HG03103 (cell line): ENCODE data around the gene RAB11FIP4.

ENCODE experiments used
- ATAC-seq: cut with Tn5 transposase; IDR thresholded peaks from one replicate; pipeline ENCODE4 v1.9.1; 2021; ENCODE audit warnings: low read depth; ENCODE audit not compliant: unreplicated experiment

The RAB11FIP4 gene

DNA sequence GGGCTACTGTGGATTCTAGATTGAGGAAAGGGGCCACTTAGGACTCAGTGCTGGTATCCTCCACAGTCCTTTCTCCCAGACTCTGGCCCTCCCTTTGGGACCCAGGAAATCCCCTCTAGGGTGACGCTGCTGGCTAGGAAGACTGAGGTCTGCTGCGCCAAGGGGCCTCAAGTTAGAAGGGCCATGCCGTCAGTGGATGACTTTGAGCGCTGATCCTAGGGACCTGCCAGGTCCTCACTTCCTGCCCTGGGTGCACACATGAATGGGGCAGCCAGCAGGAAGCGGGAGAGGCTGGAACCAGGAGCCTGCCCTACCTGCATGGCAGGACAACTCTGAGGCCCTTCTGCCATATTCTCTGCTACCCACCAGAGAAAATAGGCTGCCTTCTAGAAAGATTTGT is 145.0 kb downstream of the RAB11FIP4 start:
- no peak for ATAC-seq

DNA sequence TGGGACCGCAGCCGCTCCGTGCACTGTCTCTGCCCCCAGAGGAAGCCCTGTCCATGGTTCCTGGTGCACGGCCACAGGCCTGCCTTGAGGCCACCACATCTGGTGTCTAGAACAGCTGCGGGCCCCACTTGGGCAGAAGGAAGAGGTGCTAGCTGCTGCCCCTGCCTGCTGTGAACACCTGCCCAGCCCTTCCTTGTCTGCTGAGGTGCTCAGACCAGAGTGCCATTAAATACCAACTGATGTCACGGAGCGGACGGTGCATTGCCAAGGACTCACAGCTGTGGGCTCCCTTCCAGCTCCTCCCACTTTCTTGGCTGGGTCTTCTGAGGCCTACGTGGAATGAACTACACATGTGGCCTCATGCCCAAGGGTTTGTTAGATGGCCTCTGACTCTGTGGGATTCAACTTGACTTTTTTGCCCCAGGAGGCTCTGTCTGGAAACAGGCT is 146.1 kb downstream of the RAB11FIP4 start:
- no peak for ATAC-seq

DNA sequence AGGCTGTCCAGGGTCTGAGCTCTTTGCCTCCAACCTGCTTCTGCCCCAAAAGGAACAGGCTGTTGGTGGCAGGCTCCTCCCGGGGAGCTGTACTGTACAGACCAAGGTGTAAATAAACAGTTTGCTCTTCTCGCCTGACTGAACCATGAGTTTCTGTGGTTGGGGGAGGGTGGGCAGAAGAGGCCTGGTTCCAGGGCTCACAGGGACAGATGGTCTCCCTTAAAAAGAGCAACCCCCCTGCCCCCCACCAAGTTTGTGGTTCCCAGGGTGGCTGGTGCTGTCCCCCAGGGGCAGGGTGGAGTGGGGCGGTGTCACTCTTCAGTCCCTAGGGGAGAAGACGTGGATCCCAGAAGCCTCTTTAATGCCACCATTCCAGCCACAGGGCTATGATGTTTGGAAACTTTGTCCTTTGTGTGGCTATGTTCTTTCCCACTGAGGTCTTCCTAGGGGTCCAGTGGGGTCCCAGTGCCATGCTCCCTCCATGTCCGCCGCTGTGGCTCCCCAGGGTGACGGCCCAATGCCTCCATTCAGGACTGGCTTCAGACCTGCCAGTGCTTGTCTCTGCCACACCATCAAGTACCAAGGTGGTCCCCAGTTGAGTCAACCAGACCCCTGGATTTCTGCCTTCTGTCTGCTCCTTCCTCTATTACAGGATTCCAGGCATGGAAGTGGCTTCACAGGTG is 146.7 kb downstream of the RAB11FIP4 start:
- no peak for ATAC-seq

DNA sequence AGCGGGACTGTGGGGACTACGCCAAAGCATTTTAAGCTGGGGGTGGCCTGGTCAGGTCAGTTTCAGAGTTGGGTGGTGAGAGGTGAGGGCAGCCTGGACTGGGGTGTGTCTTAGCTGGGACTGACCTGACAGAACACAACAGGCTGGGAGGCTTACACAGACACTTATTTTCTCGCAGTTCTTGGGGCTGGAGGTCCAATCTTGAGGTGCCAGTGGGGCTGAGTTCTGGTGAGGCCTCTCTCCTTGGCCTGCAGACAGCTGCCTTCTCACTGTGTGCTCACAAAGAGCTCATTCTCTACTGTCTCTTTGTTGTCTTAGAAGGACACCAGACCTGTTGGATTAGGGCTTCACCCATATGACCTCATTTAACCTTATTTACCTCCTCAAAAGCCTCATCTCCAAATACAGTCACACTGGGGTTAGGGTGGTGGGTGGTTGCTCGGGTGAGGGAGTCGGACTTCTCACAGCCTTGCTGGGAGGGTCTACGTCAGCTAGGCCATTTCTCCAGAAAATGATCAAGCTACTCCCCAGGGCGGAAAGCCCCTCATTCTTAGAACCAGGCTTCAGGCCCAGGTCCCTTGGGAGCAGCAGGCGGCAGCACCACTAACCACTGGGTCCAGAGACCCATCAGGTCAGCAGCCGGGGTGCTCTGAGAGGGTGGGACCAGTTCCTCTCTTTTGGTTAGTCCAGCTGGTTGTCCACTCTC is 149.3 kb downstream of the RAB11FIP4 start:
- ATAC-seq, result no peak

- ATAC-seq, result no peak
These were observed 150.1 kb downstream of the RAB11FIP4 start for GRCh38 chr17:31541559-31541958.

DNA sequence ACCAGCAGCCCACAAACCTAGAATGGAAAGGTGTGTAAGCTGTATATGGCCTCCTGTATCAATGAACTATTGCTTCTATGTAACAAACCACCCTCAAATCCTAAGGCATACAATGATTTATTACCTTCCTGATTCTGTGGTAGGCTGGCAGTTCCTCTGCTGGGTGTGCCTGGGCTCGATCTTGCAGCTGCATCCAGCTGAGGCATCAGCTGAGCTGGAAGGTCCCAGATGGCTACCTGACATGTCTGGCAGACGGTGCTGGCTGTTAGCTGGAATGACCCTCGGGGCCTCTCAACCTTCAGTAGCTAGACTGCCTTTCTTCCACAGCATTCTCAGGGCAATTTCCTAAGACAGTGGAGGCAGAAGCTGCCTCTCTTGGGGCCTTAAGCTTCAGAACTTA is 152.7 kb downstream of the RAB11FIP4 start:
- ATAC-seq, result no peak

- no peak for ATAC-seq
These were observed 155.2 kb downstream of the RAB11FIP4 start for GRCh38 chr17:31546650-31547049.

DNA sequence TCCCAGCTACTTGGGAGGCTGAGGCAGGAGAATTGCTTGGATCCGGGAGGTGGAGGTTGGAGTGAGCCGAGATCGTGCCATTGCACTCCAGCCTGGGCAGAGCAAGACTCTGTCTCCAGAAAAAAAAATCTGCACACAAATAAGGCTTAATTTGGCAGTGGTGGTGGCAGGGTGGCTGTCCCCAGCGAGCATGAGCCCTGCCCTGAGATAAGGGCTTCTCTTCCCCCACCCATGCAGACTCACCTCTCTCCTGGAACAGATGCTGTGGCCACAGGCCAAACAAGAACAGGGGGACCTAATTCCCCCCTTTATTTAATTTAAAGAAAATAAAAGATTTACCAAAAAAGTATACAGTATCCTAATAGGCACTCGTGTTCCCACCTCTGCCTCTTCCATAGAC is 157.2 kb downstream of the RAB11FIP4 start:
- no peak for ATAC-seq

GRCh38 chr17:31549121-31549524 is 157.6 kb downstream of the RAB11FIP4 start:
- ATAC-seq, result no peak

DNA sequence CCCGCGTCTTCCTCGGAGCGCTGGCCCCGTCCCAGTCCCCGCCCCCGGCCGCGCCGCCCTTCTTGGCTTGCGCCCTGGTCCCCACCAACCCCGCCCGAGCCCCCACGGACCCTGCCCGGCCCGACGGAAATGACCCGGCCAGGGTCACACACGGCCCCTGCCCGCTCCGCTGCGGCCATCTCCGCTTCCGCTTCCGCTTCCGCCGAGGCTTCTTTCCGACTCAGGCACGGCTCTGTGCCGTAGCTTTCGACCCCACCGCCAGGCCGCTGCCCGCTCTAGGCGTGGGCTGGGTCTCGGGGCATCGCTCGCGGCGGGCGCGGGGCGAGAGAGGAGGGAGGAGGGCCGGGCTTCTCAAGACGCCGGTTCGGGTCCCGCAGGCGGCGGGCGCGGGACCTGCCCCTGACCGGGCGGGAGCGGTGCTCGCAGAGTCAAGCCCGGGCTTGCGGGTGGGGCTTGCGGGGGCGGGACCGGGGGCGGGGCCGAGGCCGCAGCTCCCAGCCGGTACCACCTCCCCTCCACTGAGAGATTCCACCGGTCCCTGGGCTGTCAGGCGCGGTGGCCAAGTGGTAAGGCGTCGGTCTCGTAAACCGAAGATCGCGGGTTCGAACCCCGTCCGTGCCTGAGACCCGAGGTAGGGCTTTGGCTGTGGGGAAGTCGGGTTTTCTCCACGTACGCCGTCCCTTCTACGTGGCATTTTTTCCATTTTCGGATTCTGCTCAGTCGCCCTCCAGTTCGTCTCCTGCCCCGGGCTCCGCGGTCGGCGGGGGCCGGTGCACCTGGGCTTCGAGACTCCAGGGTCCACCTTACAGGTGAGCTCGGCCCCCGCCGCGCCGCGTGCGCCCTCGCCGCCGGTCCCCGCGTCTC is 158.3 kb downstream of the RAB11FIP4 start:
- ATAC-seq, result peak; percentile 69

GRCh38 chr17:31550389-31551056 is 159.0 kb downstream of the RAB11FIP4 start:
- peak; percentile 13 for ATAC-seq

GRCh38 chr17:31552568-31552967 is 161.1 kb downstream of the RAB11FIP4 start:
- no peak for ATAC-seq

DNA sequence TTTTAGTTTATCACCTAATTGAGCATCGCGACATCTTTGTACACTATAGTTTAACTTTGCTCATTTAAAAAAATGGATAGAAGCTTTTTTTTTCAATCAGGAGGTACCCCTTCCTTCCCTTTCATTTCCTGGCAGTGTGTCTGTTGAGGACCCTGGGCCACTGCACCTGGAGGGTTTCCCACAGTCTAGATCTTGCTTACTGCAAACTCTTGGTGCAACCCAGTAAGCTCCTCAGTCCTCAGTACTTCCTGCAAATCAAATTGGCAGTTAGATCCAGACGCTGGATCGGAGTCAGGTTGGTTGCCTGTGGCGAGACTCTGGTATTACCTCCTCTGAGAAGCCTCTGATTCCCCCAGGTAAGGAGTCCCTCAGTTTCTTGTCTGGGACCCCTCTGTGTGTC is 162.0 kb downstream of the RAB11FIP4 start:
- ATAC-seq, result no peak

DNA sequence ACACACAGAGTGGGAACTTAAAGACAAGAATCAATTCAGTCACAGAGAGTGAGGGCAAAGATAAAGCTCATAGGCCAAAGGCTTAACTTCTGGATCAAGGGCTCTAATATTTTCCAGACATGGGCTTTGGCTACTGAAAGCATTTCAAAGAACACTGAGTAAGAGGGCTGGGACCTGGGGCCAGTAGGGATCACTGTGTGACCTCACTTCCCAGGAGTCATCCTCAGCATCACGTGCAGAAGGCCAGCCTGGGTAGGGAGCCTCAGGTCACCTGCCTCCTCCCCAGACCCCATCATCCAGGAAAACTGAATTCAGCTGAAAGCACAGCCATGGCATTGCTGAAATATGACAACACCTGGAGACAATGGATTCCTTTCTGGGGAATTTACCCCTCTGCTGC is 163.5 kb downstream of the RAB11FIP4 start:
- ATAC-seq, result no peak

DNA sequence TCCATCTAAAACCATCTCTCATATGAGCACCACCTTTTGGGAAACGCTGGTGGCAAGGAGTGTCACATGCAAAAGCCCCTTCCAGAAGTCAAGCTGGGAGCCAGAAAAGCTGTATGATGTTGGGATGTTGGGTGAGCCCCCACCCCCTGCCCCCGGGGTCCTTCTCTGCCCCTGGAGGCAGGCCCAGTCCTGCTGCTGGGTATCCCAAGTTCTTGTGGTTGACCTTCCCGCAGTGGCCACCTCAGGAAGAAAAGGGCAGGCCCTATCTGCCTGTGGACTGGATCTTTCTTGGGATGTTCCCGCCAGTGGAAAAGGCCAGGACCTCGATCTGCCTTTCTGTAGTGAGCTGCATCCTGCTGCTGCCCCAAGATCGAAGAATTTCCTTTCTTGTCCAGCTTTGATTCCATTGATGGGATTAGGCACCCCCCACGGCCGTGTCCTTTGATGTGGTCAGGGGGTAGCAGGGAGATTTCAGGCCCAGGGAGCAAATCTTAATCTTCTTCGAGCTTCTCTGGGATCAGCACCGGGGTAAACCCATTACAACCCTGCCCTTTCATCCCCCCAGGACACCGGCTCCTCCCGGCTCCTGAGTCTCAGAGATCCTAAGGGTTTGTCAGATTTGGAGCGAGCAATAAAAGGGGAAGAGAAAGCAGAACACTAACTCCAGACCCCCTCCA is 165.6 kb downstream of the RAB11FIP4 start:
- no peak for ATAC-seq

DNA sequence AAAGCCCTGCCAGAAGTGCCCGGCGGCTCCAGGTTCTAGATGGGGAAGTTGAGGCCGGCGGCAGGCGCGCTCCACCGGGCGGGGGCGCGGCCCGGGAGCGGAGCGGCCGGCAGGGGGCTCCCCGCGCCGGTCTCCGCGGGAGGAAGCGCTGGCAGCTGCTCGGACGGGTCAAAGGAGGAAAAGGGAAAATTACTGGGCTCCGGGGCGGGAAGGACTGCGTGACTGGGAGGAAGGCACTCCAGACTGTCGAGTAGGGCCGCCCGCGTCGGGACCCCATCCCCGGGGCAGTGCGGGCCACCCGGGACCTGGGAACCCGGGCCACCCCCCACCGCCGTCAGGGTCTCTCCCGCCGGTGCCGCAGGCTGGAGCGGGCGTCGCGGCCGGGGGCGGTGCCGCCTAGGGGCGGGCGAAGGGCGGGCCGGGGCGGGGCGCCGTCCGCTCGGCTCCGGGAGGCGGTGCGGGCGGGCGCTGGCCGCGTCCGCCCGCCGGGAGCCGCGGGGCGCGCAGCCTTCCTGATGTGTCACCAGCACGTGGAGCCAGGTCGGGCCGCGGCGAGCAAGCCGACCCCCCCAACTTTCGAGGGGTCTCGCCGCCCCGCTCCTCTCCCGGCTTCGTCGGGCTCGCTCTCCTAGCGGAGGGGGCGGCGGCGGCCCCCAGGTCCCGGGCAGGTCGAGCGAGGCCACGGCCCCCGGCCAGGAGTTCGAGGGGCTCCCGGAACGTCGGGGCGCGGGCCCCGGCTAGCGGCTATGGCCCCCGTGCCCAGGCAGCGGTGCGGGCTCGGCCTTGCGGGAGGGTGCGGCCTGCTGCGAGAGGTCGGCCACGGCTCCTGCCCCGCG is 167.5 kb downstream of the RAB11FIP4 start:
- ATAC-seq, result no peak

GRCh38 chr17:31559584-31560501 is 168.4 kb downstream of the RAB11FIP4 start:
- no peak for ATAC-seq

DNA sequence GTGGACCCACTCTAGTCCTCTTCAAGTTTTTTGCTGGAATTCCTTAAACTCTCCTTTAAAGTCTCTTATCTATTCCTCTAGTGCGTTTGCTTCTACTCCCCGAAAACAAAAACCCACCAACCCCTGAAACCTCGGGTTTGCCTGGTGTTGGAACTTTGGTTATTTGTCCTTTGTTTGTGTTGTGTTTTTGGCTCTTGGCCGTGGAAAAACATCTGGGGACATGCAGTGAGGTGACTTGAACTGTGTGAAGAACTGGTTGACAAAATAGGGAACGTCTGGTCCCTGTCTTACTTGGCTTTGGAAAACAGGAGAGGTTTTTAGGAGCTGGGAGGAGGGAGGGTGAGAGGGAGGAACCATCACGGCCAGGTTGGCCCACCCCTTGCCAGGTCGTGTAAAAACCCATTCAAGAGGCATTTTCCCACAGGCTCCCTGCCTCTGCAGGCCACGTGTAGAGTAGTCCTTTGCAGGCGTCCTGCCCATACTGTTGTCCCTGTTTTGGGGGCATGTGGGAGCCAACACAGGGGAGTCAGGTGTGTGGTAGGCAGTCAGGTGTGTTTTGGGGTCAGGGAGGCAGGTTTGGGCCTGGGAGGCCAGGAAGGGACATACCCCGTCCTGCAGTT is 169.3 kb downstream of the RAB11FIP4 start:
- ATAC-seq, result no peak
